Measurements from ENCODE around the gene CCDC138. TPM values are rescaled to one million over a fixed set of nuclear protein-coding genes. Genes with fewer than 3 reads are reported as not detected.

Gene CCDC138
- total RNA-seq, 4 donors from 2014 or later: 3.7 to 5.5 (median 4.4) TPM; not detected in 1

GRCh38 chr2:108813732-108814131, 27.2 kb downstream of the CCDC138 start:
- intact Hi-C loops (cut with DNase I; ENCODE audit: low total_unique reads) (no loop called here), in situ Hi-C loops (cut with MboI; ENCODE audit: low pct_ligation_motif_present in 1 of 4, low pct_unique_long_range_greater_than_20kb in 1 of 4, low sequenced_read_pairs in 3 of 4) (no loop called here)
- Histone ChIP-seq H3K4me1 (no peaks in the 10 kb centered on the region), H3K27ac (no peak overlapping the region), H3K36me3 (peaks cover 0 to 5% (median 1%) of the 10 kb centered on the region in 4 donors), H3K4me3 (no peak overlapping the region), H3K9me3 (peaks cover 0 to 18% of the 10 kb centered on the region in 2 donors), H3K27me3 (no peaks in the 10 kb centered on the region)
- DNase-seq: no peak
- 75 to 86% methylated on average over 1 of the region's 1 CpG for WGBS, 2 donors (ENCODE audit: low coverage in 1 of 2)
- TF ChIP-seq POLR2A (IDR thresholded peaks at IDR 0.05): no peak
- no peak for TF ChIP-seq EP300 (IDR thresholded peaks at IDR 0.05; ENCODE audit: low read depth)
- no peak for TF ChIP-seq POLR2AphosphoS5 (IDR thresholded peaks at IDR 0.05)
- TF ChIP-seq, protein P1, sequence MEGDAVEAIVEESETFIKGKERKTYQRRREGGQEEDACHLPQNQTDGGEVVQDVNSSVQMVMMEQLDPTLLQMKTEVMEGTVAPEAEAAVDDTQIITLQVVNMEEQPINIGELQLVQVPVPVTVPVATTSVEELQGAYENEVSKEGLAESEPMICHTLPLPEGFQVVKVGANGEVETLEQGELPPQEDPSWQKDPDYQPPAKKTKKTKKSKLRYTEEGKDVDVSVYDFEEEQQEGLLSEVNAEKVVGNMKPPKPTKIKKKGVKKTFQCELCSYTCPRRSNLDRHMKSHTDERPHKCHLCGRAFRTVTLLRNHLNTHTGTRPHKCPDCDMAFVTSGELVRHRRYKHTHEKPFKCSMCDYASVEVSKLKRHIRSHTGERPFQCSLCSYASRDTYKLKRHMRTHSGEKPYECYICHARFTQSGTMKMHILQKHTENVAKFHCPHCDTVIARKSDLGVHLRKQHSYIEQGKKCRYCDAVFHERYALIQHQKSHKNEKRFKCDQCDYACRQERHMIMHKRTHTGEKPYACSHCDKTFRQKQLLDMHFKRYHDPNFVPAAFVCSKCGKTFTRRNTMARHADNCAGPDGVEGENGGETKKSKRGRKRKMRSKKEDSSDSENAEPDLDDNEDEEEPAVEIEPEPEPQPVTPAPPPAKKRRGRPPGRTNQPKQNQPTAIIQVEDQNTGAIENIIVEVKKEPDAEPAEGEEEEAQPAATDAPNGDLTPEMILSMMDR (IDR thresholded peaks at IDR 0.05): no peak

DNA sequence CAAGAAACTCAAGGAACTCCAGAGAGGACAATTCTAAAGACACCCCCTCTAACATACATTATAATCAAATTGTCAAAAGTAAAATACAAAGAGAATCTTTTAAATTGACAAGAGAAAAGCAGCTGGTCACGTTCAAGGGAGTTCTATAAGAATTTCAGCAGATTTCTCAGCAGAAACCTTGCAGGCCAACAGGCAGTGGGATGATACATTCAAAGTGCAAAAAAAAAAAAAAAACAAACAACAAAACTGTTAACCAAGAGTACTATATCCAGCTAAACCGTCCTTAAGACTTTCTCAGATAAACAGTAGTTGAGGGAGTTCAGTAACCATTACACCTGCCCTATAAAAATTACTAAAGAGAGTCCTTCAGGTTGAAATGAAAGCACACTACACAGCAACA, 33.9 kb downstream of the CCDC138 start:
- no peak for DNase-seq
- TF ChIP-seq, protein P1 (IDR thresholded peaks at IDR 0.05): no peak
- no peak for TF ChIP-seq POLR2A (IDR thresholded peaks at IDR 0.05)
- 97 to 100% methylated on average over 2 of the region's 2 CpGs for WGBS, 2 donors (ENCODE audit: low coverage in 1 of 2)
- in situ Hi-C loops (cut with MboI; ENCODE audit: low pct_ligation_motif_present in 1 of 4, low pct_unique_long_range_greater_than_20kb in 1 of 4, low sequenced_read_pairs in 3 of 4): no loop called here
- Histone ChIP-seq H3K36me3 (peaks cover 0 to 8% (median 2%) of the 10 kb centered on the region in 4 donors), H3K27ac (no peak overlapping the region), H3K4me1 (peaks cover 0 to 3% (median 0%) of the 10 kb centered on the region in 4 donors), H3K9me3 (peaks cover 3 to 7% of the 10 kb centered on the region in 2 donors), H3K4me3 (no peak overlapping the region), H3K27me3 (no peaks in the 10 kb centered on the region)
- intact Hi-C loops (cut with DNase I; ENCODE audit: low total_unique reads): no loop called here

DNA sequence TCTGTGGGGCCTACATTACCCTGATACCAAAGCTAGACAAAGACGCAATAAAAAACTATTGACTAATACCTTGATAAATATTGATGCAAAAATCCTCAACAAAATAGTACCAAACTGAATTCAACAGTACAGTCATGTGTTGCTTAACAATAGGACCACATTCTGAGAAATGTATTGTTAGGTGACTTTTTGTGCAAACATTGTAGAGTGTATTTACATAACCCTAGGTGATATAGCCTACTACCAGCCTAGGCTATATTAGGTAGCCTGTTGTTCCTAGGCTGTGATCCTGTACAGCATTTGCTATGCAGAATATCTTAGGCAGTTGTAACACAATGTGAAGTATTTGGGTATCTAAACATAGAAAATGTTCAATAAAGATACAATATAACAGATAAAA, 36.7 kb downstream of the CCDC138 start:
- no peak overlapping the region for H3K4me3 ChIP-seq
- H3K36me3 ChIP-seq: peaks cover 0 to 8% (median 2%) of the 10 kb centered on the region in 4 donors
- TF ChIP-seq POLR2A (IDR thresholded peaks at IDR 0.05): no peak
- TF ChIP-seq, protein P1 (IDR thresholded peaks at IDR 0.05): no peak
- no peak for TF ChIP-seq EP300 (IDR thresholded peaks at IDR 0.05; ENCODE audit: low read depth)
- no peak for TF ChIP-seq POLR2AphosphoS5 (IDR thresholded peaks at IDR 0.05)
- H3K27me3 ChIP-seq: no peaks in the 10 kb centered on the region
- intact Hi-C loops (cut with DNase I; ENCODE audit: low total_unique reads) (no loop called here), in situ Hi-C loops (cut with MboI; ENCODE audit: low pct_ligation_motif_present in 1 of 4, low pct_unique_long_range_greater_than_20kb in 1 of 4, low sequenced_read_pairs in 3 of 4) (no loop called here)
- 91% methylated on average over 1 of the region's 1 CpG for WGBS, 2 donors (ENCODE audit: low coverage in 1 of 2)
- H3K27ac ChIP-seq: no peak overlapping the region
- H3K9me3 ChIP-seq: peaks cover 3 to 7% of the 10 kb centered on the region in 2 donors
- DNase-seq: no peak
- H3K4me1 ChIP-seq: peaks cover 0 to 3% (median 0%) of the 10 kb centered on the region in 4 donors

GRCh38 chr2:108824316-108825070, 37.9 kb downstream of the CCDC138 start:
- H3K4me1 ChIP-seq: peaks cover 0 to 3% (median 0%) of the 10 kb centered on the region in 4 donors
- 96% methylated on average over 4 to 5 of the region's 5 CpGs for WGBS, 2 donors (ENCODE audit: low coverage in 1 of 2)
- H3K27ac ChIP-seq: no peak overlapping the region
- peaks cover 3 to 7% of the 10 kb centered on the region in 2 donors for H3K9me3 ChIP-seq
- intact Hi-C loops (cut with DNase I; ENCODE audit: low total_unique reads): no loop called here
- H3K4me3 ChIP-seq: no peak overlapping the region
- H3K36me3 ChIP-seq: peaks cover 0 to 5% (median under 1%) of the 10 kb centered on the region in 4 donors
- in situ Hi-C loops (cut with MboI; ENCODE audit: low pct_ligation_motif_present in 1 of 4, low pct_unique_long_range_greater_than_20kb in 1 of 4, low sequenced_read_pairs in 3 of 4): no loop called here
- no peak for DNase-seq
- H3K27me3 ChIP-seq: no peaks in the 10 kb centered on the region
- no peak for TF ChIP-seq EP300 (IDR thresholded peaks at IDR 0.05; ENCODE audit: low read depth)
- TF ChIP-seq, protein P1 (IDR thresholded peaks at IDR 0.05): no peak
- TF ChIP-seq POLR2AphosphoS5 (IDR thresholded peaks at IDR 0.05): no peak

All from transverse colon (tissue), 4 donors.